Fibroblast of lung (primary cell): ENCODE measurements around the gene MPND. TPM values are rescaled to one million over a fixed set of nuclear protein-coding genes. Genes with fewer than 3 reads are reported as not detected.
A peak's percentile ranks its signal among the peaks of the same experiment; 100 is the strongest.

Experiments
- DNase-seq, 2 donors: peaks; one replicate each; pipeline versions ENCODE4 v3.0.0 to v3.0.0-alpha.2; 2010; ENCODE audit warnings: low read depth in 2 of 2
- H2AFZ ChIP-seq: 2 replicates; pipeline ENCODE4 v1.5.1; 2012; ENCODE audit warnings: low read length, control low read depth, inconsistent platforms
- H3K27ac ChIP-seq: 2 replicates; pipeline ENCODE4 v1.5.1; 2011; ENCODE audit warnings: low read length, control low read depth; ENCODE audit not compliant: insufficient read depth
- H3K27me3 ChIP-seq: 2 replicates; pipeline ENCODE4 v1.5.1; 2011; ENCODE audit warnings: mild to moderate bottlenecking, low read length; ENCODE audit not compliant: control insufficient read depth, insufficient read depth
- H3K36me3 ChIP-seq: 2 replicates; pipeline ENCODE4 v1.5.1; 2011; ENCODE audit warnings: low read length; ENCODE audit not compliant: control insufficient read depth, insufficient read depth
- H3K4me1 ChIP-seq: 2 replicates; pipeline ENCODE4 v1.5.1; 2011; ENCODE audit warnings: low read length; ENCODE audit not compliant: control insufficient read depth, insufficient read depth; ENCODE audit errors: extremely low read depth
- H3K4me2 ChIP-seq: 2 replicates; pipeline ENCODE4 v1.5.1; 2011; ENCODE audit warnings: low read length, control low read depth; ENCODE audit not compliant: insufficient read depth; ENCODE audit errors: extremely low read depth
- H3K4me3 ChIP-seq, 4 experiments: fragments of 200-600 bp in 1 of 4; sonication (generic) in 1 of 4; replicated peaks in 1 of 4; 2 replicates each; pipeline ENCODE4 v1.5.1; 2011 to 2016; ENCODE audit warnings: low read length in 4 of 4, low read depth in 3 of 4, mild to moderate bottlenecking in 3 of 4, control low read depth in 2 of 4, inconsistent platforms in 1 of 4, mixed read lengths in 1 of 4; ENCODE audit not compliant: insufficient read depth in 1 of 4; ENCODE audit errors: control extremely low read depth in 1 of 4
- H3K79me2 ChIP-seq: 2 replicates; pipeline ENCODE4 v1.5.1; 2012; ENCODE audit warnings: mild to moderate bottlenecking, low read length, inconsistent platforms; ENCODE audit not compliant: control insufficient read depth, insufficient read depth
- H3K9ac ChIP-seq: 2 replicates; pipeline ENCODE4 v1.5.1; 2011; ENCODE audit warnings: mild to moderate bottlenecking, low read length, control low read depth; ENCODE audit not compliant: insufficient read depth
- H3K9me3 ChIP-seq: 2 replicates; pipeline ENCODE4 v1.5.1; 2012; ENCODE audit warnings: low read depth, low read length; ENCODE audit not compliant: control insufficient read depth, insufficient read depth
- H4K20me1 ChIP-seq: 2 replicates; pipeline ENCODE4 v1.5.1; 2011; ENCODE audit warnings: low read length; ENCODE audit not compliant: control insufficient read depth, insufficient read depth; ENCODE audit errors: extremely low read depth
- EZH2 ChIP-seq: IDR thresholded peaks from 2 replicates; pipeline ENCODE4 v1.5.1; 2012; ENCODE audit warnings: low read length, control low read depth, mild to moderate bottlenecking; ENCODE audit errors: missing control alignments
- polyA plus RNA-seq, 2 donors: library from polyadenylated mRNA; depleted of rRNA in 1 of 2; stranded (reverse) in 1 of 2; unstranded in 1 of 2; fragments of >200 nt; gene quantifications; 2 replicates each; pipeline ENCODE4 v1.2.1, GENCODE V29; 2011 to 2012; ENCODE audit warnings: missing spikeins in 1 of 2
- total RNA-seq: library from RNA; depleted of rRNA; stranded (reverse); fragments of >200 nt; gene quantifications from 2 replicates; pipeline ENCODE4 v1.2.1, GENCODE V29; 2014
- TF ChIP-seq, protein P1 (sequence below), 2 donors: IDR thresholded peaks in 1 of 2; conservative IDR thresholded peaks in 1 of 2; 1 replicate in 1 of 2; 2 replicates in 1 of 2; pipeline ENCODE4 v1.5.1; 2011 to 2012; ENCODE audit warnings: low read length in 2 of 2, control low read depth in 1 of 2, inconsistent platforms in 1 of 2, low read depth in 1 of 2, mild to moderate bottlenecking in 1 of 2

MPND gene
- total and polyA plus RNA-seq, 2 donors (not counting 1 experiment from before 2014, with no cell fraction given): 2.7 to 7.1 TPM

DNA sequence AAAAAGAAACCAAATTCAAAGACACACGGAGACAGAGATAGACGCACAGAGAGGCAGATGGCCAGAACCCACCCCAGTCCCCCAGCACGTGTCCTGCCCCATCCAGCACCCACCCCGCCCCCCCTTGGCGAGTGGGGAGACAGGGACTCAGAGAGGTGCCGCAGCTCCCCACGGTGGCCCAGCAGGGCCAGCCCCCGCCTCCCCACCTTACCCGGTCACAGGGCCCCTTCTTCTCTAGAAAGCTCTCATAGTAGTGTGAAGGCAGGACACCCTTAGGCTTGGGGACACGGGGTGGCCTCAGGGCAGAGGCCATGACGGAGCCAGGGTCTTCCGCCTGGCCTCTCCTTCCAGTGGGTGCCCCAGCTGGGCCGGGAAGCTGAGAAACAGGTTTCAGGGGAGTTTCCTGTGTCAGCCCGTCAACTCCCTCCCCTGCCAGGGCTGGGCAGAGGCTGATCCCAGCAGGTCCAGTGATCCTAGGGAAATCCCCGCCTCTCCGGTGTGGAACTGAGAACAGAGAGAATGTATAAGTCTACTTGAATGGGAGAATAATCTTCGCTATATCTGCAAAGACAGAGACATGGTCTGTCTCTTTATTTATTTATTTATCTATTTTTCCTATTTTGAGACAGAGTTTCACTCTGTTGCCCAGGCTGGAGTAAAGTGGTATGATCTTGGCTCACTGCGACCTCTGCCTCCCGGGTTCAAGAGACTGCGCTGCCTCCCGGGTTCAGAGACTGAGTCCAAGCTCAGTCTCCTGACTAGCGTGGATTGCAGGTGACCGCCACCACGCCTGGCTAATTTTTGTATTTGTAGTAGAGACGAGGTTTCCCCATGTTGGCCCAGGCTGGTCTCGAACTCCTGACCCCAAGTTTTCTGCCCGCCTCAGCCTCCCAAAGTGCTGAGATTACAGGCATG, 4.7 kb upstream of the MPND start, which contains the start of gene STAP2:
Gene STAP2 (minus strand): TSS at position 387 of the 915 bp plus-strand sequence. CDS start 74 bp downstream, at position 313.
- Histone ChIP-seq H3K79me2 (no peaks in the 10 kb centered on the region), H3K4me3 (peak within 1 kb of the TSS; percentile 33 to 48 (median 42)), H3K9ac (peak within 1 kb of the TSS; percentile 26), H3K27ac (no peak within 1 kb of the TSS), H3K9me3 (no peaks in the 10 kb centered on the region), H3K4me2 (peak within 1 kb of the TSS; percentile 96), H3K36me3 (no peaks in the 10 kb centered on the region), H3K27me3 (no peaks in the 10 kb centered on the region), H2AFZ (peak within 1 kb of the TSS; percentile 97), H4K20me1 (no peaks in the 10 kb centered on the region), H3K4me1 (peaks cover 4% of the 10 kb centered on the region)
- DNase-seq: no peak
- no peak for TF ChIP-seq EZH2
- TF ChIP-seq, protein P1, sequence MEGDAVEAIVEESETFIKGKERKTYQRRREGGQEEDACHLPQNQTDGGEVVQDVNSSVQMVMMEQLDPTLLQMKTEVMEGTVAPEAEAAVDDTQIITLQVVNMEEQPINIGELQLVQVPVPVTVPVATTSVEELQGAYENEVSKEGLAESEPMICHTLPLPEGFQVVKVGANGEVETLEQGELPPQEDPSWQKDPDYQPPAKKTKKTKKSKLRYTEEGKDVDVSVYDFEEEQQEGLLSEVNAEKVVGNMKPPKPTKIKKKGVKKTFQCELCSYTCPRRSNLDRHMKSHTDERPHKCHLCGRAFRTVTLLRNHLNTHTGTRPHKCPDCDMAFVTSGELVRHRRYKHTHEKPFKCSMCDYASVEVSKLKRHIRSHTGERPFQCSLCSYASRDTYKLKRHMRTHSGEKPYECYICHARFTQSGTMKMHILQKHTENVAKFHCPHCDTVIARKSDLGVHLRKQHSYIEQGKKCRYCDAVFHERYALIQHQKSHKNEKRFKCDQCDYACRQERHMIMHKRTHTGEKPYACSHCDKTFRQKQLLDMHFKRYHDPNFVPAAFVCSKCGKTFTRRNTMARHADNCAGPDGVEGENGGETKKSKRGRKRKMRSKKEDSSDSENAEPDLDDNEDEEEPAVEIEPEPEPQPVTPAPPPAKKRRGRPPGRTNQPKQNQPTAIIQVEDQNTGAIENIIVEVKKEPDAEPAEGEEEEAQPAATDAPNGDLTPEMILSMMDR (conservative IDR thresholded peaks at IDR 0.05 in 1 of 2, IDR thresholded peaks at IDR 0.05 in 1 of 2; ENCODE audit: low read depth in 1 of 2, low read length in 2 of 2): no peak

DNA sequence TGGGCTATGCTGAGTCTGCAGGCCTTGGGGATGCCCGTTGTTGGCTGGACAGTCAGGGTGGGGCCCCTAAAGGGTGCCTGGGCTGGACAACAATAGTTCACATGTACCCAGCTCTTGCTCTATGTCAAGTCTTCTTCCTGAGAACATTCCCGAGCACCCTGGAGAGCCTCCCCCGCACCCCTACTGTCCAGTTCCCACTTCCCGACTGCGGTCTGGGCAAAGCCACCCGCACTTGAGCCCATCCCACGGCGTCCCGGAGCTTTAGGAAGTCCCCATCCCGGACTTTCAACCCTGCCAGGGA, 1.1 kb upstream of the MPND start:
- H3K36me3 ChIP-seq: no peaks in the 10 kb centered on the region
- no peak for DNase-seq

More for the DNA sequence above, 1.1 kb upstream of the MPND start:
- Histone ChIP-seq H3K27ac (peak overlapping the region; percentile 8), H3K9me3 (no peaks in the 10 kb centered on the region), H3K9ac (peak overlapping the region; percentile 45), H3K4me2 (peak overlapping the region; percentile 53), H4K20me1 (no peaks in the 10 kb centered on the region), H3K4me3 (peak overlapping the region; percentile 38 to 76 (median 56)), H3K27me3 (no peaks in the 10 kb centered on the region), H3K4me1 (peaks cover 6% of the 10 kb centered on the region), H3K79me2 (no peaks in the 10 kb centered on the region), H2AFZ (peak overlapping the region; percentile 21)
- TF ChIP-seq, protein P1 (conservative IDR thresholded peaks at IDR 0.05 in 1 of 2, IDR thresholded peaks at IDR 0.05 in 1 of 2; ENCODE audit: low read depth in 1 of 2, low read length in 2 of 2): no peak
- no peak for TF ChIP-seq EZH2
